ENCODE data around the gene PPP6R3. TPM values are rescaled to one million over a fixed set of nuclear protein-coding genes. Genes with fewer than 3 reads are reported as not detected.

PPP6R3 gene
- total and polyA plus RNA-seq, 8 donors, result 19.5 to 236 (median 103) TPM

DNA sequence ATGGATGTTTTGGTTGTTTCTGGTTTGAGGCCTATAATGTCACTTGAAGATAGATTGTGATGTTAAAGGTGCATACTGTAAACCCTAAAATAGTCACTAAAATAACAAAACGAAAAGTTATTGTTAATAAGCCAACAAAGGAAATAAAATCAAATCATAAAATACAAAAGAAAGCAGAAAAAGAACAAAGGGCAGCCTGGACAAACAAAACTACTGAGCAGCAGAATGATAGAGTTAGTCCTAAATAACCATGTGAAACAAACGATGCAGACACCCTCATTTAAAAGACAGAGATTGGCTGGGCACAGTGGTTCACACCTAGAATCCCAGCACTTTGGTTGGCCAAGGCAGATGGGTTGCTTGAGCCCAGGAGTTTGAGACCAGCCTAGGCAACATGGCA, 132.9 kb downstream of the PPP6R3 start:
- peaks cover 45 to 100% (median 98%) of the 10 kb centered on the region in 4 donors for H3K36me3 ChIP-seq
- no peaks in the 10 kb centered on the region for H3K27me3 ChIP-seq

DNA sequence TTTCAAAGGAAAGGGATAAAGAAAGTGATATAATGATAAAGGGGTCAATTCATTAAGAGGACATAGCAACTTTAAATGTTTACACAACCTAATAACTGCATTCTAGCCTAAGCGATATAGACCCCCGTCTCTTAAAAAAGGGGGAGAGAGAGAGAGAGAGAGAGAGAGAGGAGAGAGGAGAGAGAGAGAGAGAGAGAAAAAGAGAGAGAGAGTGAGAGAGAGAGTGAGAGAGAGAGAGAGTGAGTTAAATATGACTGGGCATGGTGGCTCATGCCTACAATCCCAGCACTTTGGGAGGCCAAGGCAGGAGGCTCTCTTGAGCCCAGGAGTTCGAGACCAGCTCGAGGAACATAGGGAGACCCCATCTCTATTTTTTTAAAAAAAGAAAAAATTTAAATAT, 133.6 kb downstream of the PPP6R3 start:
- H3K9me3 ChIP-seq, result no peaks in the 10 kb centered on the region
- no peak for TF ChIP-seq POLR2A (IDR thresholded peaks at IDR 0.05)
- no peak for TF ChIP-seq EP300 (IDR thresholded peaks at IDR 0.05)
- TF ChIP-seq POLR2AphosphoS5 (IDR thresholded peaks at IDR 0.05), result no peak
- no peaks in the 10 kb centered on the region for H3K27me3 ChIP-seq
- H3K27ac ChIP-seq, result no peak overlapping the region
- intact Hi-C loops (cut with DNase I; ENCODE audit: low total_unique reads), result no loop called here
- no peak overlapping the region for H3K4me3 ChIP-seq
- H3K36me3 ChIP-seq, result peaks cover 52 to 100% (median 98%) of the 10 kb centered on the region in 4 donors
- 79 to 90% (median 87%) methylated on average over 4 of the region's 4 CpGs for WGBS, 5 donors
- DNase-seq, result no peak
- no peaks in the 10 kb centered on the region for H3K4me1 ChIP-seq

More for the DNA sequence above, 132.9 kb downstream of the PPP6R3 start:
- intact Hi-C loops (cut with DNase I; ENCODE audit: low total_unique reads), result no loop called here
- TF ChIP-seq POLR2AphosphoS5 (IDR thresholded peaks at IDR 0.05) (no peak), POLR2A (IDR thresholded peaks at IDR 0.05) (no peak), EP300 (IDR thresholded peaks at IDR 0.05) (no peak), CTCF (IDR thresholded peaks at IDR 0.05) (no peak)
- no peak overlapping the region for H3K4me3 ChIP-seq
- H3K27ac ChIP-seq, result no peak overlapping the region
- no peaks in the 10 kb centered on the region for H3K4me1 ChIP-seq
- no peaks in the 10 kb centered on the region for H3K9me3 ChIP-seq
- 46 to 68% (median 52%) methylated on average over 2 of the region's 2 CpGs for WGBS, 5 donors
- no peak for DNase-seq

DNA sequence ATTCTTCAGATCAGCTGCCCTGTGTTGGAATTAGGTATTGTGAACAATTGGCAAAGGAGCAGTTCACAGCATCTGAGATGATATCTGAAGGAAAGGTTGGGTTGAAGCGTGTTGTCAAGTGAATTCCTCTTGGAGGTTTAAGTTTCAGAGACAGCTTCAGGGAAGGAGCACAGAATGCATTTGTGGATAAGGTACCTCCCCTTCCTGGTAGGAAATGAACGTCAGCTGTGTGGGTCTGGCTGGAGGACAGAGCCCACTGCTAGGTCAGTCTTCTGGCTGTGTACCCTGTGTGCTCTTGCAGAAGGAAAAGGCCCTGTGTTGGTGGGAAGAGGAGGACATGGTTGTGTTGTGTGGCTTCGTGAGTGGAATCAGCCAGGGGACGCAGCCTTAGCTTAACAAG, 135.7 kb downstream of the PPP6R3 start:
- no peak overlapping the region for H3K27ac ChIP-seq
- H3K4me3 ChIP-seq, result no peak overlapping the region
- H3K27me3 ChIP-seq, result no peaks in the 10 kb centered on the region
- no peak for DNase-seq
- 79 to 92% (median 85%) methylated on average over 4 of the region's 4 CpGs for WGBS, 5 donors
- TF ChIP-seq CTCF (IDR thresholded peaks at IDR 0.05) (no peak), POLR2AphosphoS5 (IDR thresholded peaks at IDR 0.05) (no peak), EP300 (IDR thresholded peaks at IDR 0.05) (no peak), POLR2A (IDR thresholded peaks at IDR 0.05) (no peak)
- intact Hi-C loops (cut with DNase I; ENCODE audit: low total_unique reads), result no loop called here
- peaks cover 52 to 100% (median 98%) of the 10 kb centered on the region in 4 donors for H3K36me3 ChIP-seq
- no peaks in the 10 kb centered on the region for H3K9me3 ChIP-seq
- H3K4me1 ChIP-seq, result no peaks in the 10 kb centered on the region

GRCh38 chr11:68598816-68599653, 138.5 kb downstream of the PPP6R3 start:
- H3K4me1 ChIP-seq, result no peaks in the 10 kb centered on the region
- no peaks in the 10 kb centered on the region for H3K9me3 ChIP-seq
- 81 to 92% (median 91%) methylated on average over 7 of the region's 7 CpGs for WGBS, 5 donors
- no peak for DNase-seq
- H3K27me3 ChIP-seq, result no peaks in the 10 kb centered on the region
- H3K27ac ChIP-seq, result no peak overlapping the region
- TF ChIP-seq CTCF (IDR thresholded peaks at IDR 0.05) (no peak), EP300 (IDR thresholded peaks at IDR 0.05) (no peak), POLR2A (IDR thresholded peaks at IDR 0.05) (no peak), POLR2AphosphoS5 (IDR thresholded peaks at IDR 0.05) (no peak)
- peaks cover 72 to 100% (median 99%) of the 10 kb centered on the region in 4 donors for H3K36me3 ChIP-seq
- no peak overlapping the region for H3K4me3 ChIP-seq
- intact Hi-C loops (cut with DNase I; ENCODE audit: low total_unique reads), result no loop called here

DNA sequence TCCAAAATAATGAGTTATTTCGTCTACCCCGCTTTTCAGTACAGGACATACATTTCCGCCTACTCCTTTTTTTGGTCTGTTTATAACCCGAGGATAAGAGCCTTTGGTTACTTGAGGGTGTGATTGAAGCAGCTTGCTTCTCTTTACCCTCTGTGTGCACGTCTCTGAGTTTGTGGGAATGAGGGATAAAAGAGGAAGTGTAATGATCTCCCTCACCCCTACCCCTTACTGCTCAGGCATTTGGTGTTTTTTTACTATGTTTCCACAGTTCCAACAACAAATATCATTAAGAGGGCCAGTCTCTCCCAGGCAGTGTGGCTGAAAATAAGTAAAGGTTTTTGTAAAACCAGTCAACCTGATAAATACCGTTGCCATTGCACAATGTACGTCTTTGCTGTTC, 140.6 kb downstream of the PPP6R3 start:
- no peaks in the 10 kb centered on the region for H3K9me3 ChIP-seq
- intact Hi-C loops (cut with DNase I; ENCODE audit: low total_unique reads), result no loop called here
- H3K36me3 ChIP-seq, result peaks cover 87 to 100% (median 100%) of the 10 kb centered on the region in 4 donors
- no peak overlapping the region for H3K4me3 ChIP-seq
- 88 to 91% (median 89%) methylated on average over 7 of the region's 7 CpGs for WGBS, 5 donors
- no peak overlapping the region for H3K27ac ChIP-seq
- H3K27me3 ChIP-seq, result no peaks in the 10 kb centered on the region
- TF ChIP-seq EP300 (IDR thresholded peaks at IDR 0.05) (no peak), POLR2A (IDR thresholded peaks at IDR 0.05) (no peak), CTCF (IDR thresholded peaks at IDR 0.05) (no peak), POLR2AphosphoS5 (IDR thresholded peaks at IDR 0.05) (no peak)
- no peaks in the 10 kb centered on the region for H3K4me1 ChIP-seq
- DNase-seq, result no peak

Measured in stomach (tissue), 9 donors.